WTC11 (cell line): ENCODE measurements around the gene OGFR. TPM values are rescaled to one million over a fixed set of nuclear protein-coding genes. Genes with fewer than 3 reads are reported as not detected.
A peak's percentile ranks its signal among the peaks of the same experiment; 100 is the strongest.

Experiments used
- ATAC-seq: fragments of 200-7000 bp; cut with Tn5 transposase; 2 replicates; pipeline ENCODE4 v1.10.0; 2021; ENCODE audit warnings: mild to moderate bottlenecking, moderate library complexity
- CTCF ChIA-PET: fragments of 300-600 bp; sonication (Branson Sonifier 250); formaldehyde crosslinking; loops from one replicate; lab custom pipeline; 2021; ENCODE audit warnings: antibody characterized with exemption; lab: Charles Lee
- POLR2A ChIA-PET: fragments of 350-600 bp; sonication (Branson Sonifier 250); formaldehyde crosslinking; loops from one replicate; lab custom pipeline; 2021; ENCODE audit warnings: antibody characterized with exemption; lab: Charles Lee
- DNase-seq: peaks from one replicate; pipeline ENCODE4 v3.0.0; 2021; ENCODE audit warnings: low spot score
- H3K27ac Mint-ChIP-seq: 2 replicates; pipeline ENCODE4 v1.8.0; 2021; ENCODE audit warnings: mixed read lengths
- H3K27me3 Mint-ChIP-seq: 2 replicates; pipeline ENCODE4 v1.8.0; 2021; ENCODE audit warnings: low read depth, mild to moderate bottlenecking, moderate library complexity, mixed read lengths
- H3K36me3 Mint-ChIP-seq: 2 replicates; pipeline ENCODE4 v1.8.0; 2021; ENCODE audit warnings: mixed read lengths
- H3K4me1 Mint-ChIP-seq: 2 replicates; pipeline ENCODE4 v1.8.0; 2022; ENCODE audit warnings: mixed read lengths
- H3K4me3 Mint-ChIP-seq: 2 replicates; pipeline ENCODE4 v1.8.0; 2021; ENCODE audit warnings: mild to moderate bottlenecking, moderate library complexity, mixed read lengths
- H3K9me3 Mint-ChIP-seq: 2 replicates; pipeline ENCODE4 v1.8.0; 2021; ENCODE audit warnings: mixed read lengths
- ATF2 ChIP-seq: sonication (generic); formaldehyde crosslinking; IDR thresholded peaks from 2 replicates; pipeline ENCODE4 v1.8.1; 2022; ENCODE audit warnings: low read depth, missing genetic modification reagents, borderline replicate concordance
- CBFB ChIP-seq: sonication (generic); formaldehyde crosslinking; IDR thresholded peaks from 2 replicates; pipeline ENCODE4 v1.8.1; 2022; ENCODE audit warnings: mild to moderate bottlenecking, low read depth, missing genetic modification reagents
- CREM ChIP-seq: sonication (generic); formaldehyde crosslinking; IDR thresholded peaks from 2 replicates; pipeline ENCODE4 v1.8.1; 2022; ENCODE audit warnings: mild to moderate bottlenecking, missing genetic modification reagents, moderate library complexity
- ELF4 ChIP-seq: sonication (generic); formaldehyde crosslinking; IDR thresholded peaks from 2 replicates; pipeline ENCODE4 v1.8.1; 2022; ENCODE audit warnings: low read depth, mild to moderate bottlenecking, moderate library complexity, missing genetic modification reagents
- GRHL2 ChIP-seq: fragments of 250-450 bp; sonication (Bioruptor Pico); IDR thresholded peaks from 2 replicates; pipeline ENCODE4 v1.8.0; 2022; ENCODE audit warnings: mild to moderate bottlenecking, moderate library complexity; ENCODE audit not compliant: insufficient replicate concordance, severe bottlenecking
- JAZF1 ChIP-seq: fragments of 250-450 bp; sonication (Bioruptor Pico); IDR thresholded peaks from 2 replicates; pipeline ENCODE4 v1.9.0; 2021; ENCODE audit warnings: moderate library complexity, mild to moderate bottlenecking, inconsistent platforms
- NFATC4 ChIP-seq: fragments of 250-450 bp; sonication (Bioruptor Pico); IDR thresholded peaks from 2 replicates; pipeline ENCODE4 v1.9.0; 2021; ENCODE audit warnings: mild to moderate bottlenecking
- PREB ChIP-seq: sonication (generic); formaldehyde crosslinking; IDR thresholded peaks from 2 replicates; pipeline ENCODE4 v1.8.1; 2022; ENCODE audit warnings: mild to moderate bottlenecking, missing genetic modification reagents, moderate library complexity, borderline replicate concordance
- SOX15 ChIP-seq: fragments of 250-450 bp; sonication (Bioruptor Pico); IDR thresholded peaks from 2 replicates; pipeline ENCODE4 v1.9.0; 2021; ENCODE audit warnings: mild to moderate bottlenecking
- SP1 ChIP-seq: sonication (generic); formaldehyde crosslinking; conservative IDR thresholded peaks from 2 replicates; pipeline ENCODE4 v1.8.1; 2022; ENCODE audit warnings: missing genetic modification reagents
- ZNF121 ChIP-seq: sonication (generic); formaldehyde crosslinking; IDR thresholded peaks from 2 replicates; pipeline ENCODE4 v1.8.0; 2023; ENCODE audit warnings: missing genetic modification reagents
- ZNF138 ChIP-seq: sonication (generic); formaldehyde crosslinking; conservative IDR thresholded peaks from 2 replicates; pipeline ENCODE4 v1.8.1; 2022; ENCODE audit warnings: mild to moderate bottlenecking, moderate library complexity, missing genetic modification reagents
- ZNF317 ChIP-seq: sonication (generic); formaldehyde crosslinking; IDR thresholded peaks from 2 replicates; pipeline ENCODE4 v1.8.1; 2023; ENCODE audit warnings: low read depth, mild to moderate bottlenecking, moderate library complexity, missing genetic modification reagents, borderline replicate concordance
- ZNF532 ChIP-seq: fragments of 250-450 bp; sonication (Bioruptor Pico); IDR thresholded peaks from 2 replicates; pipeline ENCODE4 v1.9.0; 2021; ENCODE audit warnings: mild to moderate bottlenecking, borderline replicate concordance
- ZNF671 ChIP-seq: fragments of 250-450 bp; sonication (Bioruptor Pico); IDR thresholded peaks from 2 replicates; pipeline ENCODE4 v1.8.0; 2021; ENCODE audit warnings: mild to moderate bottlenecking
- ZSCAN18 ChIP-seq: fragments of 250-450 bp; sonication (Bioruptor Pico); IDR thresholded peaks from 2 replicates; pipeline ENCODE4 v2.1.2; 2022; ENCODE audit warnings: mild to moderate bottlenecking, moderate library complexity
- total RNA-seq: library from RNA; stranded (reverse); gene quantifications from 3 replicates; pipeline ENCODE4 v1.2.3, GENCODE V29; 2021
- TF ChIP-seq, protein P1 (sequence below): sonication (generic); formaldehyde crosslinking; IDR thresholded peaks from 2 replicates; pipeline ENCODE4 v1.8.1; 2022; ENCODE audit warnings: missing genetic modification reagents, borderline replicate concordance
- TF ChIP-seq, protein P2 (sequence below): sonication (generic); formaldehyde crosslinking; IDR thresholded peaks from 2 replicates; pipeline ENCODE4 v1.8.1; 2023; ENCODE audit warnings: mild to moderate bottlenecking, missing genetic modification reagents, borderline replicate concordance
- TF ChIP-seq, protein P3 (sequence below): sonication (generic); formaldehyde crosslinking; IDR thresholded peaks from 2 replicates; pipeline ENCODE4 v1.8.0; 2022; ENCODE audit warnings: missing genetic modification reagents

Gene OGFR
- total RNA-seq, 1 experiment from 2014 or later, result 43.3 TPM

DNA sequence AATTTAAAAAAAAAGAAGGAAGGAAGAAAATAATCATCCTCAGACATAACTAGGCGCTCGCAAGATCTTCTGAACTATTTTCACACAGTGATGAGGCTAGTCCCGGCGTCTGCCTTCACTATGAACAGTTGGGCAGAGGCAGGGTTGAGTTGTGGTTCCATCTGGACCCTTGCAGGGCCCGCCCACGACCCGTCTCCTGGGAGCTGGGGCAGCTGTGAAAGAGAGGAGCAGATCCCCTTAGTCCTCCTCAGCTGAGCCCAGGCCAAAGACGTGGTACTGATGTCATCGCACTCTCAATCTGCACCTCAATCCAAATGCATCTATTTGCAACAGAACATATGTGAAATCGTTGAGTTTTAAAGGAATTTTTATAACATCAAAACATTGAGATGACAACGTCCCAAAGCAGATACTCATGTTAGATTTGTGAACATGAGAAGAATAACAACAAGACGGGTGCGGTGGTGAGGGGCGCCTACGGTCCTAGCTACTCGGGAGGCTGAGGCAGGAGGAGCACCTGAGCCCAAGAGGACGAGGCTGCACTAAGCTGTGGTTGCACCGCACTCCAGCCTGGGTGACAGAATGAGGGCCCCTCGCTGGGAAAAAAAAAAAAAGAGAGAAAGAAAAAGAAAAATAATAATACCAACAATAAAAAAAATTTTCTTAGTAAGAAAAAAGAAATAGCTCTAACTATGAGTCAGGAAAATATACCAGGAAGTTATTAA is 41.7 kb downstream of the OGFR start:
- Mint-ChIP-seq H3K9me3 (peaks cover 8% of the 10 kb centered on the region), H3K4me1 (peaks cover 13% of the 10 kb centered on the region), H3K27me3 (no peaks in the 10 kb centered on the region), H3K4me3 (no peak overlapping the region), H3K27ac (peak overlapping the region; percentile 27), H3K36me3 (peaks cover 32% of the 10 kb centered on the region)
- TF ChIP-seq JAZF1 (CRISPR knock-in tag), result no peak
- TF ChIP-seq CREM, result no peak
- no peak for TF ChIP-seq ZSCAN18
- TF ChIP-seq SOX15, result no peak
- TF ChIP-seq, protein P1, sequence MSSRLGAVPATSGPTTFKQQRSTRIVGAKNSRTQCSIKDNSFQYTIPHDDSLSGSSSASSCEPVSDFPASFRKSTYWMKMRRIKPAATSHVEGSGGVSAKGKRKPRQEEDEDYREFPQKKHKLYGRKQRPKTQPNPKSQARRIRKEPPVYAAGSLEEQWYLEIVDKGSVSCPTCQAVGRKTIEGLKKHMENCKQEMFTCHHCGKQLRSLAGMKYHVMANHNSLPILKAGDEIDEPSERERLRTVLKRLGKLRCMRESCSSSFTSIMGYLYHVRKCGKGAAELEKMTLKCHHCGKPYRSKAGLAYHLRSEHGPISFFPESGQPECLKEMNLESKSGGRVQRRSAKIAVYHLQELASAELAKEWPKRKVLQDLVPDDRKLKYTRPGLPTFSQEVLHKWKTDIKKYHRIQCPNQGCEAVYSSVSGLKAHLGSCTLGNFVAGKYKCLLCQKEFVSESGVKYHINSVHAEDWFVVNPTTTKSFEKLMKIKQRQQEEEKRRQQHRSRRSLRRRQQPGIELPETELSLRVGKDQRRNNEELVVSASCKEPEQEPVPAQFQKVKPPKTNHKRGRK (CRISPR knock-in tag), result no peak
- no peak for TF ChIP-seq ZNF532 (CRISPR knock-in tag)
- TF ChIP-seq, protein P2, sequence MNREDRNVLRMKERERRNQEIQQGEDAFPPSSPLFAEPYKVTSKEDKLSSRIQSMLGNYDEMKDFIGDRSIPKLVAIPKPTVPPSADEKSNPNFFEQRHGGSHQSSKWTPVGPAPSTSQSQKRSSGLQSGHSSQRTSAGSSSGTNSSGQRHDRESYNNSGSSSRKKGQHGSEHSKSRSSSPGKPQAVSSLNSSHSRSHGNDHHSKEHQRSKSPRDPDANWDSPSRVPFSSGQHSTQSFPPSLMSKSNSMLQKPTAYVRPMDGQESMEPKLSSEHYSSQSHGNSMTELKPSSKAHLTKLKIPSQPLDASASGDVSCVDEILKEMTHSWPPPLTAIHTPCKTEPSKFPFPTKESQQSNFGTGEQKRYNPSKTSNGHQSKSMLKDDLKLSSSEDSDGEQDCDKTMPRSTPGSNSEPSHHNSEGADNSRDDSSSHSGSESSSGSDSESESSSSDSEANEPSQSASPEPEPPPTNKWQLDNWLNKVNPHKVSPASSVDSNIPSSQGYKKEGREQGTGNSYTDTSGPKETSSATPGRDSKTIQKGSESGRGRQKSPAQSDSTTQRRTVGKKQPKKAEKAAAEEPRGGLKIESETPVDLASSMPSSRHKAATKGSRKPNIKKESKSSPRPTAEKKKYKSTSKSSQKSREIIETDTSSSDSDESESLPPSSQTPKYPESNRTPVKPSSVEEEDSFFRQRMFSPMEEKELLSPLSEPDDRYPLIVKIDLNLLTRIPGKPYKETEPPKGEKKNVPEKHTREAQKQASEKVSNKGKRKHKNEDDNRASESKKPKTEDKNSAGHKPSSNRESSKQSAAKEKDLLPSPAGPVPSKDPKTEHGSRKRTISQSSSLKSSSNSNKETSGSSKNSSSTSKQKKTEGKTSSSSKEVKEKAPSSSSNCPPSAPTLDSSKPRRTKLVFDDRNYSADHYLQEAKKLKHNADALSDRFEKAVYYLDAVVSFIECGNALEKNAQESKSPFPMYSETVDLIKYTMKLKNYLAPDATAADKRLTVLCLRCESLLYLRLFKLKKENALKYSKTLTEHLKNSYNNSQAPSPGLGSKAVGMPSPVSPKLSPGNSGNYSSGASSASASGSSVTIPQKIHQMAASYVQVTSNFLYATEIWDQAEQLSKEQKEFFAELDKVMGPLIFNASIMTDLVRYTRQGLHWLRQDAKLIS (CRISPR knock-in tag), result no peak
- no peak for TF ChIP-seq PREB
- TF ChIP-seq ZNF317 (CRISPR knock-in tag), result no peak
- TF ChIP-seq, protein P3, sequence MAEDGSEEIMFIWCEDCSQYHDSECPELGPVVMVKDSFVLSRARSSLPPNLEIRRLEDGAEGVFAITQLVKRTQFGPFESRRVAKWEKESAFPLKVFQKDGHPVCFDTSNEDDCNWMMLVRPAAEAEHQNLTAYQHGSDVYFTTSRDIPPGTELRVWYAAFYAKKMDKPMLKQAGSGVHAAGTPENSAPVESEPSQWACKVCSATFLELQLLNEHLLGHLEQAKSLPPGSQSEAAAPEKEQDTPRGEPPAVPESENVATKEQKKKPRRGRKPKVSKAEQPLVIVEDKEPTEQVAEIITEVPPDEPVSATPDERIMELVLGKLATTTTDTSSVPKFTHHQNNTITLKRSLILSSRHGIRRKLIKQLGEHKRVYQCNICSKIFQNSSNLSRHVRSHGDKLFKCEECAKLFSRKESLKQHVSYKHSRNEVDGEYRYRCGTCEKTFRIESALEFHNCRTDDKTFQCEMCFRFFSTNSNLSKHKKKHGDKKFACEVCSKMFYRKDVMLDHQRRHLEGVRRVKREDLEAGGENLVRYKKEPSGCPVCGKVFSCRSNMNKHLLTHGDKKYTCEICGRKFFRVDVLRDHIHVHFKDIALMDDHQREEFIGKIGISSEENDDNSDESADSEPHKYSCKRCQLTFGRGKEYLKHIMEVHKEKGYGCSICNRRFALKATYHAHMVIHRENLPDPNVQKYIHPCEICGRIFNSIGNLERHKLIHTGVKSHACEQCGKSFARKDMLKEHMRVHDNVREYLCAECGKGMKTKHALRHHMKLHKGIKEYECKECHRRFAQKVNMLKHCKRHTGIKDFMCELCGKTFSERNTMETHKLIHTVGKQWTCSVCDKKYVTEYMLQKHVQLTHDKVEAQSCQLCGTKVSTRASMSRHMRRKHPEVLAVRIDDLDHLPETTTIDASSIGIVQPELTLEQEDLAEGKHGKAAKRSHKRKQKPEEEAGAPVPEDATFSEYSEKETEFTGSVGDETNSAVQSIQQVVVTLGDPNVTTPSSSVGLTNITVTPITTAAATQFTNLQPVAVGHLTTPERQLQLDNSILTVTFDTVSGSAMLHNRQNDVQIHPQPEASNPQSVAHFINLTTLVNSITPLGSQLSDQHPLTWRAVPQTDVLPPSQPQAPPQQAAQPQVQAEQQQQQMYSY (CRISPR knock-in tag), result no peak
- no peak for TF ChIP-seq NFATC4 (CRISPR knock-in tag)
- TF ChIP-seq ZNF138, result no peak
- TF ChIP-seq ZNF671 (CRISPR knock-in tag), result no peak
- TF ChIP-seq ZNF121 (CRISPR knock-in tag), result no peak
- no peak for TF ChIP-seq ATF2 (CRISPR knock-in tag)
- no peak for TF ChIP-seq ELF4
- no peak for TF ChIP-seq SP1 (CRISPR knock-in tag)
- TF ChIP-seq GRHL2 (CRISPR knock-in tag), result no peak
- no peak for TF ChIP-seq CBFB (CRISPR knock-in tag)
- POLR2A ChIA-PET, result interaction anchor here (0.7 kb wide), 1 partner anchor 15 kb away, joined by 4 read pairs; no protein-coding TSS in a partner anchor
- no peak for ATAC-seq
- CTCF ChIA-PET, result interaction anchor here (0.6 to 2.1 kb wide), 10 partner anchors 10 to 126 kb away, joined by 3 to 19 read pairs (median 6); no protein-coding TSS in a partner anchor
- DNase-seq, result no peak
